GM19324 (cell line): ENCODE measurements around the gene DAD1.
"Not testable (repeated sequence)": the region's sequence is repeated elsewhere in the genome, so short reads cannot be mapped to it uniquely, and the experiment has no call there.

Experiments
- ATAC-seq: cut with Tn5 transposase; IDR thresholded peaks from one replicate; pipeline ENCODE4 v1.9.1; 2021; ENCODE audit warnings: mild to moderate bottlenecking, moderate library complexity; ENCODE audit not compliant: unreplicated experiment, low FRiP score

The DAD1 gene

GRCh38 chr14:22570132-22570949 is 18.7 kb downstream of the DAD1 start:
- ATAC-seq, result peak; percentile 72

GRCh38 chr14:22569737-22570131 is 19.3 kb downstream of the DAD1 start:
- ATAC-seq, result no peak

- ATAC-seq, result no peak
Observed at GRCh38 chr14:22569106-22569736, 19.8 kb downstream of the DAD1 start.

DNA sequence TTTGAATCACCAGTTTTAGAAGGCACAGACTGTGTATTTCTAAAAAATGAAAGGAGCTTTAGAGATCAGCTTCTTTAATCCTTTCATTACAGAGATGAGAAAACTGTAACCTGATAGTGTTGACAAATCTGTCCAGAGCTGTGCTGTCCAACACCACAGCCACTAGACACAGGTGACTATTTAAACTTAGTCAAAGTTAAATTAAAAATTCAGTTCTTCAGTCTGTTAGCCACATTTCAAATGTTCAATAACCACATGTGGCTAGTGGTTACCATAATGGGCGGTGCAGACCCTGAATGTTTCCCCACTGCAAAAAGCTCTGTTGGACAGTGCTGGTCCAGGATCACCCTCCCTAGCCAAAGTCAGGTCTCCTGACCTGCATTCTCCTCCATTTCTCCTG is 21.6 kb downstream of the DAD1 start:
- no peak for ATAC-seq

DNA sequence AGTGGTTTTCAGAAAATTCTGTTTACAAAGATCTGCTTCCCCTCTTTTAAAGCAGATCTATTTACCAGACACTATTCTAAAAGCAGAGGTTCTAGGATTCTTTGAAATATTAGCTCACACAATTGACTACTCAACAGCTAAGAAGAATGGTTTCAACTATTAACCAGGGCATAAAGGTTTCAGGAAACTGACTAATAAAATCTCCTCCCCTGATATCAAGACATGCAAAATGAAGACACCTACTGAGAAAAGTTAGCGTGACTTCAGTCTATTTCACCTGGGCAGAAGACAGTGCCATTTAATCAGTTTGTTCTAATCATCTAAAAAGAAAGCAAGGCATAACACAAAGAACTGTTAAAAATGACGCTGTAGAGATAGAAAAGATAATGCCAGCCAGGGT is 22.2 kb downstream of the DAD1 start:
- no peak for ATAC-seq

DNA sequence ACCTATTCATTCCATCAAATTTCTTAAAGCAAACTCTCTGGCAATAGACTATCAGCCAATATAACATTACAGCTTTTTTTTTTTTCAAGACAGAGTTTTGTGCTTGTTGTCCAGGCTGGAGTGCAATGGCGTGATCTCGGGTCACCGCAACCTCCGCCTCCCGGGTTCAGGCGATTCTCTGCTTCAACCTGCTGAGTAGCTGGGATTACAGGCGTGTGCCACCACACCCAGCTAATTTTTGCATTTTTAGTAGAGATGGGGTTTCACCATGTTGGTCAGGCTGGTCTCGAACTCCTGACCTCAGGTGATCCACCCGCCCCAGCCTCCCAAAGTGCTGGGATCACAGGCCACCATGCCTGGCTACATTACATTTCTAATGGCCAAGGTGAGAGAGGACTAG is 22.8 kb downstream of the DAD1 start:
- not testable (repeated sequence) for ATAC-seq

GRCh38 chr14:22565391-22565945 is 23.6 kb downstream of the DAD1 start:
- ATAC-seq, result peak; percentile 38

DNA sequence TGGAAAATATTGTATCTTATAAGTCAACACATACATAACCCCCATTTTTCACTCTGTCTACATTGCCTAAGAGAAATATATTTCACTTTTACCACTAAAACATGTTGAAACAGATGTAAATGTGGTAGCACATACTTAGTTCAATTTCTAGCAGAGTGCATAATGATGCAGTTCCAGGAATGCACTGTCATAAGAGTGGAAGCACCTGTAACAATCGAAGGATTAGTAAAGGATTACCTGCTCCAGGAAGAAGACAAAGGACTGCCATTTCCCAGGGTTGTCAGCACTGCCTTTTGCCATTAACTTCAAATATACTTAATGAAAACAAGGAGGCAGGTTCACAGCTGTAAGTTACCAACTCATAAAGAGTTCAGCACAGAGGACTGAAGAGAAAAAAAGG is 24.6 kb downstream of the DAD1 start:
- no peak for ATAC-seq

DNA sequence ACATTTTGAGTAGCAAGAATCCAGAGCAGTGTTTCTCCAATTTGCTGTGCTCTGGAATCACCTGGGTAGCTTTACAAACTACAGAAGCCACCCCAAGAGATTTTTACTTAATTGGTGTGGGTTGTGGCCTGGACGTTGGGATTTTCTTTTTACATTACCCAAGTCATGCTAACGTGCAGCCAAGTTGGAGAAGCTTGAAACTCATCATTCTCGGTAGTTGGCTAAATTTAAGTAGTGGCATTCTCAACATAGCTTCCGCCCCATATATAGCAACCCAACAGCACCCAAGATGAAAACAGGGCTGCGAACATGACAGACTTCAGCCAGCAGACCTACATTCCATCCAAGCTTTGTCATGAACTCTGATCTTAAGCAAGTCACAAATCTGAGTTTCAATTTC is 25.0 kb downstream of the DAD1 start:
- ATAC-seq, result no peak

GRCh38 chr14:22561661-22562579 is 27.1 kb downstream of the DAD1 start:
- ATAC-seq, result no peak

- no peak for ATAC-seq
Observed at GRCh38 chr14:22561366-22561660, 27.7 kb downstream of the DAD1 start.

- ATAC-seq, result no peak
Observed at GRCh38 chr14:22560662-22561365, 28.2 kb downstream of the DAD1 start.

- ATAC-seq, result no peak
Observed at GRCh38 chr14:22559041-22559440, 30.0 kb downstream of the DAD1 start.

DNA sequence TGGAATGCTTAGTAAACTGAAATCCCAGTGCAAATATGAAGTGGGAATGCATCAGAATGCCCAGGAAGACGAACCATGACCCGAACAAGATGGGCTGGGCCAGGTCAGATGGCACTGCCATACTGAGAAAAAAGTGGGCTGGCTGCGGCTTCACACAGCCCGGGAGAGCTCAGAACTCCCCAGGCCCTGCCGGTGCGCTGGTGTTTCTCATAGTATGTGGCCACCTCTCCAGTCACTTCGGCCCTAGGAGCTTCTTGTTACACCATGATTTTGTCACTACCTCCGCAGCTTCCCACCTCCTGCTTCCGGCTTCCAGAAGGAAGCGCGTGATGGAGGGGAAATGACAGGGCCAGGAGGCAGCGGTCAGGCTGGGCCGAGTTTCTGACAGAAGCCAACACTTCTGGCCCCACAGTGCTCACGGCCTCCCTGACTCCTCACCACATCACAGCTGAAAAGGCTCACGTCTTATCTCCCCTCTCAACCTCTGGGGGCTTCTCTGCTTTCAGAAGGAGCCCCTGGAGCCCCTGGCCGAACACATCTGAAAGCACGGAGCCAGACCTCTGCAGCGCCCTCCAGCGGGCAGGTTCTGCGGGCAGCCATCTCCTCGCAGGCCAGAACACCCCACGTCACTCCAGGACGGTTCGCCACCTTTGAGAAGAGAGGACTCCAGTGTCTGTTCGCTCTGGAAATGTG is 30.7 kb downstream of the DAD1 start:
- no peak for ATAC-seq

GRCh38 chr14:22557846-22558220 is 31.2 kb downstream of the DAD1 start:
- ATAC-seq, result no peak

DNA sequence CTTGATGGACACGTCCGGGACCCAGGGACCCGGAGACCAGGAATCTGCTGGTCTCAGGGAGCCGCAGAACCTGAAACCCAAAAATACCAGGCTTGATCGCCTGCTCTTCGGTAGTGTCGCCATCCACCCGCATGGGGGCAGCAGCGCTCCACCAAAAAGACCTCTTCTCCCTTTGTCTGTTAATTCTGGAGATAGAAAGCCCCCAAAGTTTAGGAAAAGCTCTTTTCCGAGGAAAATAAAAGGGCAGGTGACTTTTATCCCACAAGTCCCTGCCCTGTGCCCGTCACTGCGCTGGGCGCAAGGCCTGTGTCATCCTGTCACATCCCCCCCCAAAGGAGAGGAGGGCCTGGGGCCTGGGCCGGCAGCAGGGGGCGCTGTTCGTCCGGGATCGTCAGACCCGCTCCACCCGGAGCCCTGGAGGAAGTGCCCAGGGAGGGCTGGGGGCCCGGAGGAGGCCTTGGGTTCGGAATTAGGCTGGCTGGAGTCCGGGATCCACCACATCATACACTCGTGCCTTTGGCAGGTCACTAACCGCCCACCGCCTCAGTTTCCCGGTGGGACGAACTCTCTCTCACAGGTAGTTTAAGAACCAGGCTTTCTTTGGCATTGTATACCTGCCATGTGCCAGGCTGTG is 31.9 kb downstream of the DAD1 start:
- ATAC-seq, result peak; percentile 32

GRCh38 chr14:22556021-22556989 is 32.7 kb downstream of the DAD1 start:
- ATAC-seq, result peak; percentile 76

DNA sequence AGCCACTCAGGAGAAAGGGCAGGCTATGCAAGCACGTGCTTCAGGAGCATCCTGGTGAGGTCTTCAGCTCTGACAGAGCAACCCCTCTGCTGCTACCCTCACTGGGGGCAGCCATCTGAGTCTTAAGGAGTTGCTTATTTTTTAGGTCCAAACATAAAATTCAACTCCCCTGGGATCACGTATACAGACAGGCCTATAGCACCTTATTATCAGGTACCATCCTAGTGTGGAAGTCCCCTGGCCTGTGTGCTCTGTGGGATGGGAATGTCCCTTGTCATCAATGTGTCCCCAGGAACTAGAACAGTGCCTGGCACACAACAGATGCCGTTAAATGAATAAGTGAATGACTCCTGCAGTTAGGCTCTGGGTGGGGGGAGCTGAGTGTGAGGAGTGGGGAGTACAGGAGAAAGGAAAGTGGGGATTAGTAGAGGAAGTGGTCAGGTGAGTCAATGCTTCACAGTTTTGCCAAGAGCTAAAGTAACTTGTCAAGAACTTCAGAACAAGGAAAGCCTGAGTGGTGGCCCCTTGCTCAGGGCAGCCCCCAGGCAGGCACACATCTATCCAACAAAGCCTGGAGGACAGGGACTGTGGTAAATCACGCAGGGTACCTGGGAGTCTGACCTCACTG is 33.5 kb downstream of the DAD1 start:
- ATAC-seq, result peak; percentile 1
